ENCODE data around the gene CRABP2.

GRCh38 chr1:156726549-156727226, 21.3 kb upstream of the CRABP2 start:
- TF ChIP-seq POLR2AphosphoS5 (IDR thresholded peaks at IDR 0.05; ENCODE audit: low read depth, low read length) = no peak
- TF ChIP-seq FOXP2 (optimal IDR thresholded peaks at IDR 0.05; ENCODE audit: borderline replicate concordance, extremely low read depth, extremely low read length, insufficient read depth) = no peak
- TF ChIP-seq TAF1 (IDR thresholded peaks at IDR 0.05; ENCODE audit: borderline replicate concordance, insufficient read depth, low read length) = no peak
- peak; percentile 65; the same call in 1 of the 2 replicates for TF ChIP-seq SIN3A (IDR thresholded peaks at IDR 0.05; ENCODE audit: borderline replicate concordance, insufficient read depth, low read length)
- no peak for TF ChIP-seq REST (IDR thresholded peaks at IDR 0.05; ENCODE audit: insufficient read depth in 1 of 2, low read depth in 2 of 2, low read length in 2 of 2)
